ENCODE measurements around the gene LRRC4. TPM values are rescaled to one million over a fixed set of nuclear protein-coding genes. Genes with fewer than 3 reads are reported as not detected.

Gene LRRC4
- total RNA-seq, 1 experiment from 2014 or later = 10.4 TPM

- no peak overlapping the region for H3K56ac ChIP-seq (ENCODE audit: insufficient read length, low read depth, low read length)
- peaks cover 2 to 4% (median 3%) of the 10 kb centered on the region in 3 experiments; a peak in 4 of 7 replicates for H3K36me3 Mint-ChIP-seq (ENCODE audit: insufficient read depth in 1 of 3, low read depth in 3 of 3)
- H3K9me3 Mint-ChIP-seq = no peaks in the 10 kb centered on the region
- H2AK5ac ChIP-seq (ENCODE audit: insufficient read length, low read length) = no peak overlapping the region
- no peak overlapping the region for H4K5ac ChIP-seq (ENCODE audit: insufficient read length, low read depth, low read length)
- no peaks in the 10 kb centered on the region for H3K79me2 ChIP-seq (ENCODE audit: insufficient read depth, low read length)
- no peak overlapping the region for H3K27ac ChIP-seq (ENCODE audit: insufficient read length, low read depth, low read length)
- no peaks in the 10 kb centered on the region for H3K9me3 ChIP-seq (ENCODE audit: control insufficient read depth, low read depth, low read length)
- H2BK5ac ChIP-seq (ENCODE audit: insufficient read length, low read length) = no peak overlapping the region
- no peaks in the 10 kb centered on the region for H3K27me3 ChIP-seq (ENCODE audit: insufficient read depth, low read length)
- no peak overlapping the region for H3K18ac ChIP-seq (ENCODE audit: insufficient read length, low read depth, low read length)
- H3K23ac ChIP-seq (ENCODE audit: insufficient read length, low read depth, low read length) = no peak overlapping the region
- H3K79me1 ChIP-seq (ENCODE audit: insufficient read depth, low read depth, low read length, poor library complexity, severe bottlenecking) = no peaks in the 10 kb centered on the region
- H3K27ac Mint-ChIP-seq = peak overlapping the region in 2 of 3 experiments; percentile 71 to 80; a peak in 2 of 7 replicates
- H3K4me1 Mint-ChIP-seq = peaks cover 6 to 7% of the 10 kb centered on the region in 2 experiments; a peak in 2 of 4 replicates
- no peak overlapping the region for H3T11ph ChIP-seq (ENCODE audit: low read length)
- no peak overlapping the region for H3K4me3 Mint-ChIP-seq
- H3K4me2 ChIP-seq (ENCODE audit: insufficient read depth, insufficient read length, low read length) = no peak overlapping the region
- H3K27me3 Mint-ChIP-seq (ENCODE audit: low read depth) = no peaks in the 10 kb centered on the region
- no peaks in the 10 kb centered on the region for H3K4me1 ChIP-seq (ENCODE audit: insufficient read depth, low read length)
- no peak overlapping the region for H2BK120ac ChIP-seq (ENCODE audit: low read depth, low read length, poor library complexity, severe bottlenecking)
- no peak overlapping the region for H3K14ac ChIP-seq (ENCODE audit: insufficient read depth, low read length)
- no peaks in the 10 kb centered on the region for H4K20me1 ChIP-seq (ENCODE audit: control insufficient read depth, insufficient read depth, insufficient read length)
- no peaks in the 10 kb centered on the region for H3K23me2 ChIP-seq (ENCODE audit: insufficient read length, low read depth, low read length, poor library complexity, severe bottlenecking)
- H4K91ac ChIP-seq (ENCODE audit: insufficient read length, low read depth, low read length) = no peak overlapping the region
- DNase-seq = no peak
- no peak overlapping the region for H2BK20ac ChIP-seq (ENCODE audit: low read depth, low read length, poor library complexity, severe bottlenecking)
- H4K8ac ChIP-seq (replicated peaks; ENCODE audit: insufficient read length, low read depth, low read length) = no peak overlapping the region
- no peak overlapping the region for H3K4ac ChIP-seq (ENCODE audit: low read depth, low read length)
- no peak overlapping the region for H2AFZ ChIP-seq (ENCODE audit: low read length)
- H2BK15ac ChIP-seq (ENCODE audit: low read depth, low read length) = no peak overlapping the region
- no CpG with 5 or more reads among the region's 8 CpGs for WGBS (ENCODE audit: extremely low coverage, insufficient read length, low lambda C conversion rate)
- H3K9ac ChIP-seq (ENCODE audit: extremely low read depth, insufficient read length, low read length) = no peak overlapping the region
- TF ChIP-seq, protein P1, sequence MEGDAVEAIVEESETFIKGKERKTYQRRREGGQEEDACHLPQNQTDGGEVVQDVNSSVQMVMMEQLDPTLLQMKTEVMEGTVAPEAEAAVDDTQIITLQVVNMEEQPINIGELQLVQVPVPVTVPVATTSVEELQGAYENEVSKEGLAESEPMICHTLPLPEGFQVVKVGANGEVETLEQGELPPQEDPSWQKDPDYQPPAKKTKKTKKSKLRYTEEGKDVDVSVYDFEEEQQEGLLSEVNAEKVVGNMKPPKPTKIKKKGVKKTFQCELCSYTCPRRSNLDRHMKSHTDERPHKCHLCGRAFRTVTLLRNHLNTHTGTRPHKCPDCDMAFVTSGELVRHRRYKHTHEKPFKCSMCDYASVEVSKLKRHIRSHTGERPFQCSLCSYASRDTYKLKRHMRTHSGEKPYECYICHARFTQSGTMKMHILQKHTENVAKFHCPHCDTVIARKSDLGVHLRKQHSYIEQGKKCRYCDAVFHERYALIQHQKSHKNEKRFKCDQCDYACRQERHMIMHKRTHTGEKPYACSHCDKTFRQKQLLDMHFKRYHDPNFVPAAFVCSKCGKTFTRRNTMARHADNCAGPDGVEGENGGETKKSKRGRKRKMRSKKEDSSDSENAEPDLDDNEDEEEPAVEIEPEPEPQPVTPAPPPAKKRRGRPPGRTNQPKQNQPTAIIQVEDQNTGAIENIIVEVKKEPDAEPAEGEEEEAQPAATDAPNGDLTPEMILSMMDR (conservative IDR thresholded peaks at IDR 0.05) = no peak
- H2BK12ac ChIP-seq (ENCODE audit: insufficient read length, low read depth, low read length) = no peak overlapping the region
These were observed 37.5 kb upstream of the LRRC4 start for GRCh38 chr7:128068785-128069184.
